SK-N-SH (cell line): Measurements from ENCODE around the gene NT5C1B. TPM values are rescaled to one million over a fixed set of nuclear protein-coding genes. Genes with fewer than 3 reads are reported as not detected.

Source experiments
- CTCF ChIA-PET: fragments of 300-600, 350-600 bp; formaldehyde crosslinking; extraction: SDS; loops from one replicate; lab custom pipeline; 2021; lab: Yijun Ruan, JAX
- POLR2A ChIA-PET: fragments of 350-600 bp; sonication (Branson Sonifier 250); formaldehyde crosslinking; extraction: SDS; loops from one replicate; lab custom pipeline; 2020; ENCODE audit warnings: antibody characterized with exemption, inconsistent platforms; lab: Yijun Ruan, JAX
- DNase-seq: peaks from one replicate; pipeline ENCODE4 v3.0.0; 2012
- H2AFZ ChIP-seq: fragments of 200-600 bp; sonication (generic); 2 replicates; pipeline ENCODE4 v1.8.1; 2016; ENCODE audit warnings: antibody characterized with exemption, mild to moderate bottlenecking, low read depth
- H3F3A ChIP-seq: fragments of 200-600 bp; sonication (generic); replicated peaks from 2 replicates; pipeline ENCODE3; 2016; ENCODE audit warnings: antibody characterized with exemption, mild to moderate bottlenecking; ENCODE audit not compliant: insufficient read depth
- H3K27ac ChIP-seq, 2 experiments: fragments of 200-500 bp in 1 of 2; fragments of 200-600 bp in 1 of 2; sonication (Bioruptor generic) in 1 of 2; sonication (generic), shearing (Covaris generic) in 1 of 2; 2 replicates each; pipeline versions ENCODE4 v1.5.1 to v1.6.1; 2014 to 2016; ENCODE audit warnings: low read depth in 2 of 2, inconsistent platforms in 1 of 2, low read length in 1 of 2, mild to moderate bottlenecking in 1 of 2, mixed read lengths in 1 of 2
- H3K27me3 ChIP-seq: fragments of 200-600 bp; sonication (generic), shearing (Covaris generic); 2 replicates; pipeline ENCODE4 v1.6.1; 2016; ENCODE audit warnings: mixed run types; ENCODE audit not compliant: insufficient read depth
- H3K36me3 ChIP-seq, 2 experiments: fragments of 200-500 bp in 1 of 2; fragments of 200-600 bp in 1 of 2; sonication (Bioruptor generic) in 1 of 2; sonication (generic) in 1 of 2; replicated peaks in 1 of 2; 2 replicates each; pipeline versions ENCODE3 to v1.5.1; 2014 to 2016; ENCODE audit warnings: low read length in 1 of 2, mild to moderate bottlenecking in 1 of 2; ENCODE audit not compliant: insufficient read depth in 2 of 2, control insufficient read depth in 1 of 2
- H3K4me1 ChIP-seq, 2 experiments: fragments of 200-500 bp in 1 of 2; fragments of 200-600 bp in 1 of 2; sonication (Bioruptor generic) in 1 of 2; sonication (generic), shearing (Covaris generic) in 1 of 2; 2 replicates each; pipeline versions ENCODE4 v1.5.1 to v1.6.1; 2014 to 2016; ENCODE audit warnings: low read depth in 1 of 2, low read length in 1 of 2, mixed run types in 1 of 2; ENCODE audit not compliant: insufficient read depth in 2 of 2, control insufficient read depth in 1 of 2
- H3K4me2 ChIP-seq: fragments of 200-600 bp; sonication (generic), shearing (Covaris generic); 2 replicates; pipeline ENCODE4 v1.6.1; 2017; ENCODE audit warnings: mixed run types
- H3K4me3 ChIP-seq, 2 experiments: fragments of 200-500 bp in 1 of 2; fragments of 200-600 bp in 1 of 2; sonication (Bioruptor generic) in 1 of 2; sonication (generic), shearing (Covaris generic) in 1 of 2; 2 replicates each; pipeline versions ENCODE4 v1.5.1 to v1.8.1; 2014 to 2016; ENCODE audit warnings: low read depth in 2 of 2, inconsistent platforms in 1 of 2, low read length in 1 of 2, mild to moderate bottlenecking in 1 of 2, mixed read lengths in 1 of 2, moderate library complexity in 1 of 2
- H3K79me2 ChIP-seq: fragments of 200-600 bp; sonication (generic); 2 replicates; pipeline ENCODE4 v1.8.1; 2017; ENCODE audit warnings: mild to moderate bottlenecking; ENCODE audit not compliant: insufficient read depth
- H3K9ac ChIP-seq: fragments of 200-600 bp; sonication (generic); 2 replicates; pipeline ENCODE4 v1.6.1; 2017; ENCODE audit warnings: mixed run types
- H3K9me2 ChIP-seq: fragments of 200-600 bp; sonication (generic); 2 replicates; pipeline ENCODE4 v1.6.1; 2017; ENCODE audit warnings: mixed run types
- H3K9me3 ChIP-seq: fragments of 200-600 bp; sonication (generic); 2 replicates; pipeline ENCODE4 v1.6.1; 2017; ENCODE audit warnings: mixed run types, mild to moderate bottlenecking, moderate library complexity
- H4K20me1 ChIP-seq: fragments of 200-600 bp; sonication (generic); 2 replicates; pipeline ENCODE4 v1.6.1; 2017; ENCODE audit warnings: mild to moderate bottlenecking, mixed run types; ENCODE audit not compliant: insufficient read depth
- CHD2 ChIP-seq: fragments of 150-350 bp; IDR thresholded peaks from 2 replicates; pipeline ENCODE4 v1.6.1; 2018; ENCODE audit warnings: low read length; ENCODE audit not compliant: partially characterized antibody
- CTCF ChIP-seq: fragments of 200-600 bp; sonication (generic); IDR thresholded peaks from 2 replicates; pipeline ENCODE4 v1.6.1; 2017; ENCODE audit warnings: antibody characterized with exemption, mild to moderate bottlenecking, moderate library complexity
- ELF1 ChIP-seq: IDR thresholded peaks from 2 replicates; pipeline ENCODE4 v1.4.0; 2012
- EP300 ChIP-seq, 2 experiments: IDR thresholded peaks; 2 replicates each; pipeline versions ENCODE4 v1.4.0 to v1.6.1; 2012; ENCODE audit warnings: borderline replicate concordance in 1 of 2, low read depth in 1 of 2, low read length in 1 of 2
- FOSL2 ChIP-seq: IDR thresholded peaks from 2 replicates; pipeline ENCODE4 v1.4.0; 2012; ENCODE audit warnings: low read depth, mild to moderate bottlenecking, moderate library complexity, borderline replicate concordance
- FOXJ3 ChIP-seq: sonication (generic); formaldehyde crosslinking; IDR thresholded peaks from 2 replicates; pipeline ENCODE4 v1.5.1; 2020; ENCODE audit warnings: mild to moderate bottlenecking, missing genetic modification reagents
- FOXM1 ChIP-seq: IDR thresholded peaks from 2 replicates; pipeline ENCODE4 v1.4.0; 2012; ENCODE audit warnings: low read depth, mild to moderate bottlenecking
- JUND ChIP-seq: IDR thresholded peaks from 2 replicates; pipeline ENCODE4 v1.4.0; 2012
- POLR2AphosphoS5 ChIP-seq: IDR thresholded peaks from 2 replicates; pipeline ENCODE4 v1.6.1; 2012; ENCODE audit warnings: low read depth, low read length
- RCOR1 ChIP-seq: fragments of 150-350 bp; IDR thresholded peaks from 2 replicates; pipeline ENCODE4 v1.6.1; 2017; ENCODE audit warnings: antibody characterized with exemption, low read length
- RXRA ChIP-seq: IDR thresholded peaks from 2 replicates; pipeline ENCODE4 v1.4.0; 2012; ENCODE audit warnings: low read depth, mild to moderate bottlenecking, borderline replicate concordance
- SMC3 ChIP-seq: IDR thresholded peaks from 2 replicates; pipeline ENCODE4 v1.6.1; 2012; ENCODE audit warnings: low read depth, low read length, improper control_type of control experiment
- USF2 ChIP-seq: fragments of 150-350 bp; IDR thresholded peaks from 2 replicates; pipeline ENCODE4 v1.6.1; 2017; ENCODE audit warnings: antibody characterized with exemption, low read length, low read depth, borderline replicate concordance
- YY1 ChIP-seq: IDR thresholded peaks from 2 replicates; pipeline ENCODE4 v1.4.0; 2012; ENCODE audit warnings: low read depth, mild to moderate bottlenecking
- WGBS: methylation state at CpG from one replicate; pipeline ENCODE4 v1.1.6; 2017; ENCODE audit warnings: low lambda C conversion rate; 5-methylcytosine and 5-hydroxymethylcytosine counted together
- polyA plus RNA-seq, 3 experiments: library from polyadenylated mRNA; depleted of rRNA; stranded (reverse); fragments of >200 nt; gene quantifications; 2 replicates each; pipeline ENCODE4 v1.2.3, GENCODE V29; 2012
- TF ChIP-seq, protein P1 (sequence below): IDR thresholded peaks from 2 replicates; pipeline ENCODE4 v1.6.1; 2012; ENCODE audit warnings: mild to moderate bottlenecking, low read depth, low read length, moderate library complexity
- TF ChIP-seq, protein P2 (sequence below): IDR thresholded peaks from 2 replicates; pipeline ENCODE4 v1.4.0; 2012; ENCODE audit warnings: low read depth, borderline replicate concordance
- TF ChIP-seq, protein P3 (sequence below): IDR thresholded peaks from 2 replicates; pipeline ENCODE4 v1.4.0; 2012; ENCODE audit warnings: low read depth

NT5C1B gene
- polyA plus RNA-seq, 1 of the 3 experiments (the other 2 are of a cell fraction): not detected

DNA sequence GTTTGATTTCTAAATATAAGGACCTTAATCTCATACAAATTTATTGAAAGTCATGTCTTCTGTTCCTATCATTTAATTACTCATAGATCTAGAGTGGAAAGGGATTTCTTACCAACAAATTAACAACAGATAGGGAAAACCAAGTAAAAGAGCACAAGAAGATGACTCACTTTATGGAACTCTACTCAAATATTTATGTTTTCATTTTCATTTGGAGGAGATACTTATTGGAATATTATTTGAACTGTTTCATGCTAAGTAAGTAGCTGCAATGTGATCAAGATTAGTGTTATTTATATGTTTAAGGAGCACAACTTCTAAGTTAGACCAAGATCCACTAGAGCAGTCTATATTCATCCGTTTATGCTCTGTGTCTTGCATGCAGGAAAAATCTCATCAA lies 1.3 kb downstream of the NT5C1B start:
- H3K27ac ChIP-seq: peak overlapping the region in 1 of 2 experiments; percentile 16; a peak in 1 of 4 replicates
- H3K4me3 ChIP-seq: no peak overlapping the region
- H3K4me2 ChIP-seq: no peak overlapping the region
- no peaks in the 10 kb centered on the region for H3K9me2 ChIP-seq
- H3K36me3 ChIP-seq: peaks cover 0 to 22% of the 10 kb centered on the region in 2 experiments
- DNase-seq: no peak
- H4K20me1 ChIP-seq: no peaks in the 10 kb centered on the region
- H3F3A ChIP-seq: no peaks in the 10 kb centered on the region
- ChIA-PET POLR2A (no interaction called here), CTCF (no interaction called here)
- no peaks in the 10 kb centered on the region for H3K27me3 ChIP-seq
- 71% methylated on average over 1 of the region's 1 CpG for WGBS
- H3K9ac ChIP-seq: no peak overlapping the region
- no peak overlapping the region for H2AFZ ChIP-seq
- no peaks in the 10 kb centered on the region for H3K4me1 ChIP-seq
- no peaks in the 10 kb centered on the region for H3K79me2 ChIP-seq
- no peak for TF ChIP-seq CTCF
- no peak for TF ChIP-seq ELF1
- TF ChIP-seq, protein P1, sequence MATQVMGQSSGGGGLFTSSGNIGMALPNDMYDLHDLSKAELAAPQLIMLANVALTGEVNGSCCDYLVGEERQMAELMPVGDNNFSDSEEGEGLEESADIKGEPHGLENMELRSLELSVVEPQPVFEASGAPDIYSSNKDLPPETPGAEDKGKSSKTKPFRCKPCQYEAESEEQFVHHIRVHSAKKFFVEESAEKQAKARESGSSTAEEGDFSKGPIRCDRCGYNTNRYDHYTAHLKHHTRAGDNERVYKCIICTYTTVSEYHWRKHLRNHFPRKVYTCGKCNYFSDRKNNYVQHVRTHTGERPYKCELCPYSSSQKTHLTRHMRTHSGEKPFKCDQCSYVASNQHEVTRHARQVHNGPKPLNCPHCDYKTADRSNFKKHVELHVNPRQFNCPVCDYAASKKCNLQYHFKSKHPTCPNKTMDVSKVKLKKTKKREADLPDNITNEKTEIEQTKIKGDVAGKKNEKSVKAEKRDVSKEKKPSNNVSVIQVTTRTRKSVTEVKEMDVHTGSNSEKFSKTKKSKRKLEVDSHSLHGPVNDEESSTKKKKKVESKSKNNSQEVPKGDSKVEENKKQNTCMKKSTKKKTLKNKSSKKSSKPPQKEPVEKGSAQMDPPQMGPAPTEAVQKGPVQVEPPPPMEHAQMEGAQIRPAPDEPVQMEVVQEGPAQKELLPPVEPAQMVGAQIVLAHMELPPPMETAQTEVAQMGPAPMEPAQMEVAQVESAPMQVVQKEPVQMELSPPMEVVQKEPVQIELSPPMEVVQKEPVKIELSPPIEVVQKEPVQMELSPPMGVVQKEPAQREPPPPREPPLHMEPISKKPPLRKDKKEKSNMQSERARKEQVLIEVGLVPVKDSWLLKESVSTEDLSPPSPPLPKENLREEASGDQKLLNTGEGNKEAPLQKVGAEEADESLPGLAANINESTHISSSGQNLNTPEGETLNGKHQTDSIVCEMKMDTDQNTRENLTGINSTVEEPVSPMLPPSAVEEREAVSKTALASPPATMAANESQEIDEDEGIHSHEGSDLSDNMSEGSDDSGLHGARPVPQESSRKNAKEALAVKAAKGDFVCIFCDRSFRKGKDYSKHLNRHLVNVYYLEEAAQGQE: no peak
- no peak for TF ChIP-seq RXRA
- TF ChIP-seq SMC3: no peak
- no peak for TF ChIP-seq FOXJ3 (CRISPR knock-in tag)
- no peak for TF ChIP-seq CHD2
- no peak; the same call in 1 of the 2 replicates for TF ChIP-seq FOSL2
- TF ChIP-seq EP300 (IDR thresholded peaks at IDR 0.05; ENCODE audit: borderline replicate concordance in 1 of 2, low read depth in 1 of 2, low read length in 1 of 2): no peak
- TF ChIP-seq, protein P2, sequence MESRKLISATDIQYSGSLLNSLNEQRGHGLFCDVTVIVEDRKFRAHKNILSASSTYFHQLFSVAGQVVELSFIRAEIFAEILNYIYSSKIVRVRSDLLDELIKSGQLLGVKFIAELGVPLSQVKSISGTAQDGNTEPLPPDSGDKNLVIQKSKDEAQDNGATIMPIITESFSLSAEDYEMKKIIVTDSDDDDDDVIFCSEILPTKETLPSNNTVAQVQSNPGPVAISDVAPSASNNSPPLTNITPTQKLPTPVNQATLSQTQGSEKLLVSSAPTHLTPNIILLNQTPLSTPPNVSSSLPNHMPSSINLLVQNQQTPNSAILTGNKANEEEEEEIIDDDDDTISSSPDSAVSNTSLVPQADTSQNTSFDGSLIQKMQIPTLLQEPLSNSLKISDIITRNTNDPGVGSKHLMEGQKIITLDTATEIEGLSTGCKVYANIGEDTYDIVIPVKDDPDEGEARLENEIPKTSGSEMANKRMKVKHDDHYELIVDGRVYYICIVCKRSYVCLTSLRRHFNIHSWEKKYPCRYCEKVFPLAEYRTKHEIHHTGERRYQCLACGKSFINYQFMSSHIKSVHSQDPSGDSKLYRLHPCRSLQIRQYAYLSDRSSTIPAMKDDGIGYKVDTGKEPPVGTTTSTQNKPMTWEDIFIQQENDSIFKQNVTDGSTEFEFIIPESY: no peak
- no peak for TF ChIP-seq JUND
- TF ChIP-seq USF2: no peak
- TF ChIP-seq RCOR1: no peak
- TF ChIP-seq, protein P3, sequence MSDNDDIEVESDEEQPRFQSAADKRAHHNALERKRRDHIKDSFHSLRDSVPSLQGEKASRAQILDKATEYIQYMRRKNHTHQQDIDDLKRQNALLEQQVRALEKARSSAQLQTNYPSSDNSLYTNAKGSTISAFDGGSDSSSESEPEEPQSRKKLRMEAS: no peak
- no peak for TF ChIP-seq YY1
- no peak for TF ChIP-seq POLR2AphosphoS5
- no peak for TF ChIP-seq FOXM1
- 0 out of 2 replicates have a peak, but pooled peaks cover 6% of the 10 kb centered on the region for H3K9me3 ChIP-seq
